Neural crest cell (in vitro differentiated cells): ENCODE data around the gene ELL. TPM values are rescaled to one million over a fixed set of nuclear protein-coding genes. Genes with fewer than 3 reads are reported as not detected.

Experiments used
- DNase-seq: peaks from one replicate; pipeline ENCODE4 v3.0.0; 2021; ENCODE audit warnings: low read depth, mixed read lengths, low spot score
- H3K27ac Mint-ChIP-seq: one replicate; pipeline ENCODE4 v1.8.0; 2021; ENCODE audit warnings: mild to moderate bottlenecking, mixed read lengths; ENCODE audit not compliant: unreplicated experiment
- H3K27me3 Mint-ChIP-seq: 2 replicates; pipeline ENCODE4 v1.8.0; 2021; ENCODE audit warnings: low read depth, mild to moderate bottlenecking, mixed read lengths
- H3K36me3 Mint-ChIP-seq: 2 replicates; pipeline ENCODE4 v1.8.0; 2021; ENCODE audit warnings: low read depth, mild to moderate bottlenecking, mixed read lengths
- H3K4me1 Mint-ChIP-seq: 2 replicates; pipeline ENCODE4 v1.8.0; 2021; ENCODE audit warnings: mixed read lengths
- H3K4me3 Mint-ChIP-seq: one replicate; pipeline ENCODE4 v1.8.0; 2021; ENCODE audit warnings: mild to moderate bottlenecking, mixed read lengths
- H3K9me3 Mint-ChIP-seq: 2 replicates; pipeline ENCODE4 v1.8.0; 2021; ENCODE audit warnings: mixed read lengths
- total RNA-seq: library from RNA; stranded (reverse); gene quantifications from 2 replicates; pipeline ENCODE4 v1.2.1, GENCODE V29; 2021
- TF ChIP-seq, protein P1 (sequence below): fragments of 200-600 bp; sonication (generic); conservative IDR thresholded peaks from 2 replicates; pipeline ENCODE4 v1.5.0; 2021; ENCODE audit warnings: antibody characterized with exemption, mild to moderate bottlenecking

ELL gene
- total RNA-seq, 1 donor from 2014 or later: 11.1 TPM

DNA sequence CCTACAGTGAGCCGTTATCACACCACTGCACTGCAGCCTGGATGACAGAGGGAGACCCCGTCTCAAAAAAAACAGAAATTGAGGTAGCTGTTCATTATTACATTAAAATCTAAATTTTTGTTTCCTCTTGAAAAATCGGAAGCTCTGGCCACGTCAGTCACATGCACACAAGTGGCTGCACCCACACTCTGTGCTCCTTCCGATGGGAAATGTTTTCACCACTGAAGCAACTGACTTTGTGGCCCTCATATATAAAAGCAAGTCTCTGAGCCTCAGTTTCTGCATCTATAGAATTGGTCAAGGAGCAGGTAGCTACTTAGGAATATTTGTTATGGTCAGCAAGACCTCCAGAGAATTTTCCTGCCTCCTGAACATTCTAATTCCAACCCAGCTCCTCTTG, 128.9 kb downstream of the ELL start:
- TF ChIP-seq, protein P1, sequence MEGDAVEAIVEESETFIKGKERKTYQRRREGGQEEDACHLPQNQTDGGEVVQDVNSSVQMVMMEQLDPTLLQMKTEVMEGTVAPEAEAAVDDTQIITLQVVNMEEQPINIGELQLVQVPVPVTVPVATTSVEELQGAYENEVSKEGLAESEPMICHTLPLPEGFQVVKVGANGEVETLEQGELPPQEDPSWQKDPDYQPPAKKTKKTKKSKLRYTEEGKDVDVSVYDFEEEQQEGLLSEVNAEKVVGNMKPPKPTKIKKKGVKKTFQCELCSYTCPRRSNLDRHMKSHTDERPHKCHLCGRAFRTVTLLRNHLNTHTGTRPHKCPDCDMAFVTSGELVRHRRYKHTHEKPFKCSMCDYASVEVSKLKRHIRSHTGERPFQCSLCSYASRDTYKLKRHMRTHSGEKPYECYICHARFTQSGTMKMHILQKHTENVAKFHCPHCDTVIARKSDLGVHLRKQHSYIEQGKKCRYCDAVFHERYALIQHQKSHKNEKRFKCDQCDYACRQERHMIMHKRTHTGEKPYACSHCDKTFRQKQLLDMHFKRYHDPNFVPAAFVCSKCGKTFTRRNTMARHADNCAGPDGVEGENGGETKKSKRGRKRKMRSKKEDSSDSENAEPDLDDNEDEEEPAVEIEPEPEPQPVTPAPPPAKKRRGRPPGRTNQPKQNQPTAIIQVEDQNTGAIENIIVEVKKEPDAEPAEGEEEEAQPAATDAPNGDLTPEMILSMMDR: no peak
- no peak overlapping the region for H3K4me3 Mint-ChIP-seq
- H3K9me3 Mint-ChIP-seq: no peaks in the 10 kb centered on the region
- H3K36me3 Mint-ChIP-seq: no peaks in the 10 kb centered on the region
- peaks cover 35% of the 10 kb centered on the region for H3K27me3 Mint-ChIP-seq
- no peaks in the 10 kb centered on the region for H3K4me1 Mint-ChIP-seq
- H3K27ac Mint-ChIP-seq: no peak overlapping the region
- DNase-seq: no peak

Other genes starting within 250 kb of the ELL start
- gene IQCN, start 247.6 kb downstream of the ELL start, total RNA-seq: 2.2 and 2.5 TPM in 2 replicates
- 73.6 and 85.1 TPM in 2 replicates for gene JUND, start 240.4 kb downstream of the ELL start, total RNA-seq
- gene LSM4, start 199.0 kb downstream of the ELL start, total RNA-seq: 283 and 292 TPM in 2 replicates
- gene PGPEP1, start 181.5 kb downstream of the ELL start, total RNA-seq: 5.2 and 8.3 TPM in 2 replicates
- 1.2 TPM in 2 replicates for gene GDF15, start 135.9 kb downstream of the ELL start, total RNA-seq
- not detected in 2 replicates for gene LRRC25, start 124.4 kb downstream of the ELL start, total RNA-seq
- gene SSBP4, start 102.7 kb downstream of the ELL start, total RNA-seq: 68.0 and 71.8 TPM in 2 replicates
- 251 and 254 TPM in 2 replicates for gene ISYNA1, start 83.9 kb downstream of the ELL start, total RNA-seq
- gene FKBP8, start 21.5 kb upstream of the ELL start, total RNA-seq: 173 and 175 TPM in 2 replicates
- 88.5 and 91.7 TPM in 2 replicates for gene KXD1, start 35.8 kb upstream of the ELL start, total RNA-seq
- 1,081 and 1,137 TPM in 2 replicates for gene UBA52, start 49.8 kb upstream of the ELL start, total RNA-seq
- gene REX1BD, start 66.7 kb upstream of the ELL start, total RNA-seq: 71.8 and 71.9 TPM in 2 replicates
- gene CRLF1, start 84.7 kb upstream of the ELL start, total RNA-seq: 0.68 and 1.5 TPM in 2 replicates
- gene TMEM59L, start 90.8 kb upstream of the ELL start, total RNA-seq: 6.4 and 6.5 TPM in 2 replicates
- gene KLHL26, start 115.0 kb upstream of the ELL start, total RNA-seq: 11.1 and 12.3 TPM in 2 replicates
- 24.1 and 25.2 TPM in 2 replicates for gene CRTC1, start 161.6 kb upstream of the ELL start, total RNA-seq